ENCODE results near the gene MCF2L2. TPM values are rescaled to one million over a fixed set of nuclear protein-coding genes. Genes with fewer than 3 reads are reported as not detected.

Gene MCF2L2
- total and polyA plus RNA-seq, 7 experiments from 2014 or later = 0.15 to 4.3 (median 0.47) TPM; not detected in 1

- ChIA-PET POLR2A (no interaction called here), CTCF (no interaction called here)
- H3K4me1 ChIP-seq (ENCODE audit: control insufficient read depth in 2 of 2, insufficient read depth in 2 of 2, low read length in 2 of 2) = no peaks in the 10 kb centered on the region
- ATAC-seq (no peak), DNase-seq (no peak)
- H3K9me3 ChIP-seq (ENCODE audit: control insufficient read depth in 2 of 3, low read length in 3 of 3) = no peaks in the 10 kb centered on the region
- H3K36me3 Mint-ChIP-seq = peaks cover 0 to 4% (median 0%) of the 10 kb centered on the region in 5 donors
- no peak overlapping the region for H3K27ac ChIP-seq (ENCODE audit: low read depth, low read length)
- peaks cover 0 to 33% (median 5%) of the 10 kb centered on the region in 7 donors for H3K4me1 Mint-ChIP-seq
- H3K27me3 ChIP-seq (ENCODE audit: control insufficient read depth in 2 of 2, insufficient read depth in 2 of 2, low read length in 2 of 2) = no peaks in the 10 kb centered on the region
- intact Hi-C loops (cut with micrococcal nuclease) = no loop called here
- H3K27ac Mint-ChIP-seq = peak overlapping the region in 1 of 9 donors; percentile 54
- no peaks in the 10 kb centered on the region for H3K9me3 Mint-ChIP-seq
- H3K4me3 ChIP-seq (ENCODE audit: low read length) = no peak overlapping the region
- H3K36me3 ChIP-seq (ENCODE audit: control insufficient read depth in 2 of 3, insufficient read depth in 3 of 3, low read length in 3 of 3) = no peaks in the 10 kb centered on the region
- peak overlapping the region in 1 of 10 donors; percentile 42 for H3K4me3 Mint-ChIP-seq
- H3K27me3 Mint-ChIP-seq = peaks cover 0 to 3% (median 0%) of the 10 kb centered on the region in 5 donors
These were observed 126.4 kb downstream of the MCF2L2 start for GRCh38 chr3:183301937-183302580.

- Mint-ChIP-seq H3K27me3 (no peaks in the 10 kb centered on the region), H3K4me3 (no peak overlapping the region), H3K4me1 (peaks cover 0 to 24% (median 0%) of the 10 kb centered on the region in 7 donors), H3K9me3 (no peaks in the 10 kb centered on the region), H3K27ac (no peak overlapping the region), H3K36me3 (peaks cover 0 to 4% (median 0%) of the 10 kb centered on the region in 5 donors)
- no peak overlapping the region for H3K27ac ChIP-seq (ENCODE audit: low read depth, low read length)
- H3K9me3 ChIP-seq (ENCODE audit: control insufficient read depth in 2 of 3, low read length in 3 of 3) = no peaks in the 10 kb centered on the region
- no peaks in the 10 kb centered on the region for H3K4me1 ChIP-seq (ENCODE audit: control insufficient read depth in 2 of 2, insufficient read depth in 2 of 2, low read length in 2 of 2)
- no peak for ATAC-seq
- ChIA-PET CTCF (no interaction called here), POLR2A (no interaction called here)
- DNase-seq = no peak
- no peak overlapping the region for H3K4me3 ChIP-seq (ENCODE audit: low read length)
- H3K27me3 ChIP-seq (ENCODE audit: control insufficient read depth in 2 of 2, insufficient read depth in 2 of 2, low read length in 2 of 2) = no peaks in the 10 kb centered on the region
- H3K36me3 ChIP-seq (ENCODE audit: control insufficient read depth in 2 of 3, insufficient read depth in 3 of 3, low read length in 3 of 3) = no peaks in the 10 kb centered on the region
- intact Hi-C loops (cut with micrococcal nuclease) = no loop called here
These were observed 127.3 kb downstream of the MCF2L2 start for GRCh38 chr3:183300996-183301562.

DNA sequence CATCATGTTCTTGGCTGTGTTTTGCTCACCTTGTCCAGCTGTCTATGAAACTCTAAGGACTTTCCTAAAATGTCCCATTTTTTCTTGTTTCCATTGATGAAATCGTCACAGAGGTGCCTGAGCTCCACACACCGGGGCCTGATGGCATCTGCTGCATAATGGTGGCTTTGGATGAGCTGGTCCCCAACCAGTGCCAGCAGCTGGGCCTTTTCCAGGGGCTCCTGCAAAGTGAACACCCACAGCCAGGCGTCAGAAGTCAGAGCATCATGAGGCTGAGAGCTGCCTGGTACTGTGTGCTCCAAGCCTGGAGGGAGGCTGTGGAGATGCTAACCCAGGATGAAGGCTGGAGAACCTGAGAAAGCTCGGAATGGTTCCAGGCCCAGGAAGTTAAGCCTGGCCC lies 128.4 kb downstream of the MCF2L2 start:
- H3K9me3 ChIP-seq (ENCODE audit: control insufficient read depth in 2 of 3, low read length in 3 of 3) = no peaks in the 10 kb centered on the region
- Mint-ChIP-seq H3K9me3 (no peaks in the 10 kb centered on the region), H3K36me3 (peaks cover 0 to 4% (median 0%) of the 10 kb centered on the region in 5 donors), H3K27me3 (no peaks in the 10 kb centered on the region), H3K27ac (no peak overlapping the region), H3K4me1 (peaks cover 0 to 24% (median 0%) of the 10 kb centered on the region in 7 donors), H3K4me3 (no peak overlapping the region)
- H3K4me3 ChIP-seq (ENCODE audit: low read length) = no peak overlapping the region
- intact Hi-C loops (cut with micrococcal nuclease) = no loop called here
- no peak for DNase-seq
- H3K36me3 ChIP-seq (ENCODE audit: control insufficient read depth in 2 of 3, insufficient read depth in 3 of 3, low read length in 3 of 3) = no peaks in the 10 kb centered on the region
- POLR2A ChIA-PET = no interaction called here
- no peak for ATAC-seq
- H3K27me3 ChIP-seq (ENCODE audit: control insufficient read depth in 2 of 2, insufficient read depth in 2 of 2, low read length in 2 of 2) = no peaks in the 10 kb centered on the region
- H3K4me1 ChIP-seq (ENCODE audit: control insufficient read depth in 2 of 2, insufficient read depth in 2 of 2, low read length in 2 of 2) = no peaks in the 10 kb centered on the region
- no peak overlapping the region for H3K27ac ChIP-seq (ENCODE audit: low read depth, low read length)
- CTCF ChIA-PET = no interaction called here

- no peaks in the 10 kb centered on the region for H3K9me3 ChIP-seq (ENCODE audit: control insufficient read depth in 2 of 3, low read length in 3 of 3)
- Mint-ChIP-seq H3K27ac (no peak overlapping the region), H3K27me3 (no peaks in the 10 kb centered on the region), H3K9me3 (no peaks in the 10 kb centered on the region), H3K36me3 (peaks cover 0 to 4% (median 0%) of the 10 kb centered on the region in 5 donors), H3K4me1 (peaks cover 0 to 21% (median 0%) of the 10 kb centered on the region in 7 donors), H3K4me3 (no peak overlapping the region)
- DNase-seq (no peak), ATAC-seq (peak; percentile 75)
- ChIA-PET POLR2A (no interaction called here), CTCF (no interaction called here)
- H3K4me1 ChIP-seq (ENCODE audit: control insufficient read depth in 2 of 2, insufficient read depth in 2 of 2, low read length in 2 of 2) = no peaks in the 10 kb centered on the region
- H3K27ac ChIP-seq (ENCODE audit: low read depth, low read length) = no peak overlapping the region
- H3K36me3 ChIP-seq (ENCODE audit: control insufficient read depth in 2 of 3, insufficient read depth in 3 of 3, low read length in 3 of 3) = no peaks in the 10 kb centered on the region
- no peaks in the 10 kb centered on the region for H3K27me3 ChIP-seq (ENCODE audit: control insufficient read depth in 2 of 2, insufficient read depth in 2 of 2, low read length in 2 of 2)
- H3K4me3 ChIP-seq (ENCODE audit: low read length) = no peak overlapping the region
- intact Hi-C loops (cut with micrococcal nuclease) = no loop called here
These were observed 129.7 kb downstream of the MCF2L2 start for GRCh38 chr3:183298701-183299153.

DNA sequence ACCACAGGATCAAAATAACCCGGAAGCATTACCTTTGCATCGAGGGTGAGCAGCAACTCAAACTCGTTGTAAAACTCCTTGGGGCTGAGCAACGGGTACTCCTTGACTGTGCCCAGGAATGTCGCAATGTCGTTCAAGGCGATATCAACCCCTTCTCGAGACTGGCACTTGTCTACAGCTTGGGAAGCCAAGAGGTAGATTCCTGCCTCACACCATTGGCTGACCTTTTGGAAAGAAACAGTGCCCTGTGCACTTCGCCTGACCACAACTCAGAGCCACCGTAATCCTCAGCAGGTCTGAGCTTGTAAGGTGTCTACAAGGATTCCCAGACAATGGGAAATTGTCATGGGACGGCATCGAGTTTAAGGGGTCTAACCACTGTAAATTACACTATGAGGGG lies 131.5 kb downstream of the MCF2L2 start:
- Mint-ChIP-seq H3K9me3 (no peaks in the 10 kb centered on the region), H3K27me3 (no peaks in the 10 kb centered on the region), H3K36me3 (peaks cover 0 to 4% (median 0%) of the 10 kb centered on the region in 5 donors), H3K4me3 (no peak overlapping the region), H3K27ac (no peak overlapping the region), H3K4me1 (peaks cover 0 to 6% (median 0%) of the 10 kb centered on the region in 7 donors)
- DNase-seq (no peak), ATAC-seq (no peak)
- ChIA-PET CTCF (no interaction called here), POLR2A (no interaction called here)
- Histone ChIP-seq H3K9me3 (ENCODE audit: control insufficient read depth in 2 of 3, low read length in 3 of 3) (no peaks in the 10 kb centered on the region), H3K36me3 (ENCODE audit: control insufficient read depth in 2 of 3, insufficient read depth in 3 of 3, low read length in 3 of 3) (no peaks in the 10 kb centered on the region), H3K27me3 (ENCODE audit: control insufficient read depth in 2 of 2, insufficient read depth in 2 of 2, low read length in 2 of 2) (no peaks in the 10 kb centered on the region), H3K4me1 (ENCODE audit: control insufficient read depth in 2 of 2, insufficient read depth in 2 of 2, low read length in 2 of 2) (no peaks in the 10 kb centered on the region), H3K27ac (ENCODE audit: low read depth, low read length) (no peak overlapping the region), H3K4me3 (ENCODE audit: low read length) (no peak overlapping the region)
- intact Hi-C loops (cut with micrococcal nuclease) = no loop called here

DNA sequence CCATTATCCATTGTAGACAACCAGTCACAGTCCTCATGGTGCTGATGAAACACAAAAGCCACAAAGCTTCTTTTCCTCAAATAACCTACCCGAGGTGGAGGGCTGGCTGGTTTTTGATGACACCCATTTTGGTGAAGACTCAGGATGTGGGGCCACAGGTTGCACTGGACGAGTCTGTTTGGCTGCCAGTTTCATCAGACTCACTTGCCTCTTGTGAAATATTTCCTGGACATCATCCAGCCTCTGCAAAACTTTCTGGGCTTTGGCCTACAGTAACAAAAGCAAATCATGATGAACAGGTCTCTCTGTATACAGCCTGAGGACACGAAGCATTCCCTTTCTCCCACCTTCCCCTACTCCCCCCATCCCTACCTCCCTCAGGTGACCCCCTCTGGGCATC lies 133.2 kb downstream of the MCF2L2 start:
- no peaks in the 10 kb centered on the region for H3K27me3 ChIP-seq (ENCODE audit: control insufficient read depth in 2 of 2, insufficient read depth in 2 of 2, low read length in 2 of 2)
- intact Hi-C loops (cut with micrococcal nuclease) = no loop called here
- peaks cover 0 to 10% (median 0%) of the 10 kb centered on the region in 5 donors for H3K36me3 Mint-ChIP-seq
- POLR2A ChIA-PET = no interaction called here
- H3K9me3 ChIP-seq (ENCODE audit: control insufficient read depth in 2 of 3, low read length in 3 of 3) = no peaks in the 10 kb centered on the region
- no peak overlapping the region for H3K27ac Mint-ChIP-seq
- no peak for DNase-seq
- H3K9me3 Mint-ChIP-seq = no peaks in the 10 kb centered on the region
- H3K27me3 Mint-ChIP-seq = no peaks in the 10 kb centered on the region
- H3K4me1 Mint-ChIP-seq = peaks cover 0 to 4% (median 0%) of the 10 kb centered on the region in 7 donors
- CTCF ChIA-PET = no interaction called here
- H3K4me3 ChIP-seq (ENCODE audit: low read length) = no peak overlapping the region
- H3K4me1 ChIP-seq (ENCODE audit: control insufficient read depth in 2 of 2, insufficient read depth in 2 of 2, low read length in 2 of 2) = no peaks in the 10 kb centered on the region
- ATAC-seq = peak; percentile 57
- H3K36me3 ChIP-seq (ENCODE audit: control insufficient read depth in 2 of 3, insufficient read depth in 3 of 3, low read length in 3 of 3) = no peaks in the 10 kb centered on the region
- H3K4me3 Mint-ChIP-seq = no peak overlapping the region
- no peak overlapping the region for H3K27ac ChIP-seq (ENCODE audit: low read depth, low read length)

DNA sequence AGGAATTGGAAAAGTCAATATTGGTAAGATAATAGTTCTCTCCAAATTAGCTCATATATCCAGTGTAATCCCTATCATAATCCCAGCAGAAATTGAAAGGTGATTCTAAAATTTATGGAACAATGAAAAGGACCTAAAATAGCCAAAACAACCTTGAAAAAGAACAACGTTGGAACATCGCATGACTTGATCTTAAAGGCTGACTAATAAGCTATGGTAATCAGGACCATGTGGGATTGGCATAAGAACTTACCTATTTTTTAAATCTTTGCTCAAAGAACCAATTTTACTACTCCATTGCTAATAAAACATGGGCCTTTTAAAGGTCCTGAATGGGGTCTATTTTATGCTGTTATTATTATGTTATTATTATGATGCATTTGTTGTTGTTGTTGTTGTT lies 134.5 kb downstream of the MCF2L2 start:
- Histone ChIP-seq H3K36me3 (ENCODE audit: control insufficient read depth in 2 of 3, insufficient read depth in 3 of 3, low read length in 3 of 3) (no peaks in the 10 kb centered on the region), H3K9me3 (ENCODE audit: control insufficient read depth in 2 of 3, low read length in 3 of 3) (no peaks in the 10 kb centered on the region), H3K4me1 (ENCODE audit: control insufficient read depth in 2 of 2, insufficient read depth in 2 of 2, low read length in 2 of 2) (no peaks in the 10 kb centered on the region), H3K27ac (ENCODE audit: low read depth, low read length) (no peak overlapping the region), H3K4me3 (ENCODE audit: low read length) (no peak overlapping the region), H3K27me3 (ENCODE audit: control insufficient read depth in 2 of 2, insufficient read depth in 2 of 2, low read length in 2 of 2) (no peaks in the 10 kb centered on the region)
- Mint-ChIP-seq H3K9me3 (no peaks in the 10 kb centered on the region), H3K27me3 (no peaks in the 10 kb centered on the region), H3K36me3 (peaks cover 0 to 7% (median 0%) of the 10 kb centered on the region in 5 donors), H3K4me1 (peaks cover 0 to 4% (median 0%) of the 10 kb centered on the region in 7 donors), H3K4me3 (no peak overlapping the region), H3K27ac (no peak overlapping the region)
- CTCF ChIA-PET = interaction anchor here (0.9 kb wide), 1 partner anchor 8 kb away, joined by 3 read pairs; no protein-coding TSS in a partner anchor
- POLR2A ChIA-PET = no interaction called here
- intact Hi-C loops (cut with micrococcal nuclease) = no loop called here
- ATAC-seq = no peak
- DNase-seq = no peak
